ENCODE results near the gene TTC28. TPM values are rescaled to one million over a fixed set of nuclear protein-coding genes. Genes with fewer than 3 reads are reported as not detected.

The TTC28 gene
- total RNA-seq, 2 donors from 2014 or later, result 8.8 to 12.0 TPM

DNA sequence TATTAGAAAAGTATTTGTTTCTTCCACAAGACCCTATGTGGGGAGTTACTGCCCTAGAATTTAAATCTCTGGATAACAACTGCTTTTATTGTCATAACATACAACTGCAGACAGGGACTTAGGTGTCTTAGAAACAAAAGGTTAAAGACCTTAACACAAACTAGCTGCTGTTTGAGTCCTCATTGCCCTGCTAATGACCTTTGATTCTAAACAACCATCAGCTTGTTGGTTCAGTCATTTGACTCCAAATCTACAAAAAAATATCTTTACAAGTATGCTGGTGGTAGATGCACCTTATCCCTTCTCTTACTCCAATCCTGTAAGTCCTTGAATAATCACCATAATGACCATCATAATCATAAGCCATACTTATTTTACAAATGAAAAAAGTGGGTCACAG lies 383.2 kb downstream of the TTC28 start:
- DNase-seq (no peak), ATAC-seq (no peak)
- intact Hi-C loops (cut with DNase I, micrococcal nuclease), result no loop called here

DNA sequence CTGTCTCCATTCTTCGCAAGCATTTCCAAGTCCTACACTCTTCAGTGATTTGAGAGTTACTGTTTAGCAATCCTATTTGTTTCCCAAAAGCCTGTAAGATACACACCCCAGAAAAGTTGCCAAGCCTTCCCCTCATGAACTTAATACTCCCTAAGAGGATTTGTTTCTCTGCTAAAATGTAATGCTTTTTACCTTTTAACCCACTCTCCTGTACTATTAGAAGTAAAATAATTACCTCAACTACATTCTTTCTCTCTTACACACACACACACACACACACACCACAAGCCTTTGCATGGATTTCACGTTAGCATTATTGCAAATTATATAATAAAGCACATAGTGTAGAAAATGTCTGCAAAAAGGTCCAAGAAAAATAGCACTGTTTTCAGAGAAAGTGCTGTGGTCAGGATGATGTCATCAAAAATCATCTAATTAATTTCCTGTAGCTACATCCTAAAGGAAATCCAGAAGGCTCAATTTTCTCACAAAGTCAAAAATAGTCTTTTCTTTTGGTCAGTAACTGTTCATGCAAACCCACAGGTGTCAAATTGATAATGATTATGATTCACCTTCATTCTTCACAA lies 396.5 kb downstream of the TTC28 start:
- no peak for ATAC-seq
- intact Hi-C loops (cut with DNase I, micrococcal nuclease), result no loop called here
- DNase-seq, result no peak

GRCh38 chr22:28282405-28283067 lies 397.1 kb downstream of the TTC28 start:
- no peak for ATAC-seq
- intact Hi-C loops (cut with DNase I, micrococcal nuclease), result no loop called here

GRCh38 chr22:28279888-28280287 lies 399.8 kb downstream of the TTC28 start:
- intact Hi-C loops (cut with DNase I, micrococcal nuclease), result no loop called here
- ATAC-seq, result no peak
- DNase-seq, result no peak

More at GRCh38 chr22:28282405-28283067, 397.1 kb downstream of the TTC28 start:
- DNase-seq, result no peak

GRCh38 chr22:28269277-28269676 lies 410.4 kb downstream of the TTC28 start:
- ATAC-seq (no peak), DNase-seq (no peak)
- intact Hi-C loops (cut with DNase I, micrococcal nuclease), result no loop called here

GRCh38 chr22:28268850-28269249 lies 410.8 kb downstream of the TTC28 start:
- ATAC-seq, result no peak
- no peak for DNase-seq
- intact Hi-C loops (cut with DNase I, micrococcal nuclease), result no loop called here

- DNase-seq, result no peak
- intact Hi-C loops (cut with DNase I, micrococcal nuclease), result no loop called here
- no peak for ATAC-seq
Measured at GRCh38 chr22:28268171-28268570, 411.5 kb downstream of the TTC28 start.

- ATAC-seq (no peak), DNase-seq (no peak)
- intact Hi-C loops (cut with DNase I, micrococcal nuclease), result no loop called here
Measured at GRCh38 chr22:28260619-28261018, 419.0 kb downstream of the TTC28 start.

GRCh38 chr22:28259774-28260312 lies 419.8 kb downstream of the TTC28 start:
- DNase-seq (no peak), ATAC-seq (no peak)
- intact Hi-C loops (cut with DNase I, micrococcal nuclease), result no loop called here

DNA sequence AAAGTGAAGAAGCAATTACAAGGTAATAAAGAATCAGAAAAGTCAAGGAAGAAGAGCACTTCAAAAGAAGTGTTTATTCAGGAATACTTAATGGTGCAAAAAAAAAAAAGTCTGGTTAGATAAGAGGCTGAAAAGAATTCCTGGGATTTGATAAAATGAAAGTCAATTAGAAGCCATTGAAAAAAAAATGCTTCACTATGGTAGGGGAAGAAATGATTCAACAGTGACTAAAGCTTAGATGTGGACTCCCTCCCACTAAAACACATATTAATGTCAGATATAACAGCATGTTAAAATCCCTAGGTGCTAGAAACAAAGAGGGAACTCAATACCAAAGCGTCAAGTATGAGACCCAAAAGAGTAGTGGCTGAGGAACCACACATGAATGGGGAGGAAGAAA lies 425.2 kb downstream of the TTC28 start:
- intact Hi-C loops (cut with DNase I, micrococcal nuclease), result no loop called here
- ATAC-seq (no peak), DNase-seq (no peak)

DNA sequence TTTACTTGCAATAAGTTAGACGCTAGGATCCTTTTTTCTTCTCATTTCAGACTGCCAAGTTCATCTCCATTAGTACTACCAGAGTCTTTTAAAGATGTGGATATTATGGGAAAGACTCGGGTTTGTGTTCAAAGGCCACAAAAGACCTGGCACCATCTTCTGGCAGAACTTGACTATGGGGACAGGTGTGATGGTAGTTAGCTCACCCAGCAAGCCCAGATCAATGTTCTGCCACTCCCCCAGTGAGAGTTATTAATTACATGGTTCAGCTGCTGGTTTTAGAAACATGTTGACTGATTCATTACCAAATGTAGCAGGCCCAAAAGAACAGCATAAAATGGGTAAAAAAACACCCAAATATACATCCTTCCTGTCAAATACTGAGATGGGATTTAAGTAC lies 427.1 kb downstream of the TTC28 start:
- intact Hi-C loops (cut with DNase I, micrococcal nuclease), result no loop called here
- DNase-seq (no peak), ATAC-seq (no peak)

- ATAC-seq (no peak), DNase-seq (no peak)
- intact Hi-C loops (cut with DNase I, micrococcal nuclease), result no loop called here
Measured at GRCh38 chr22:28250036-28250695, 429.5 kb downstream of the TTC28 start.

GRCh38 chr22:28249402-28249801 lies 430.2 kb downstream of the TTC28 start:
- intact Hi-C loops (cut with DNase I, micrococcal nuclease), result no loop called here
- DNase-seq (no peak), ATAC-seq (no peak)

DNA sequence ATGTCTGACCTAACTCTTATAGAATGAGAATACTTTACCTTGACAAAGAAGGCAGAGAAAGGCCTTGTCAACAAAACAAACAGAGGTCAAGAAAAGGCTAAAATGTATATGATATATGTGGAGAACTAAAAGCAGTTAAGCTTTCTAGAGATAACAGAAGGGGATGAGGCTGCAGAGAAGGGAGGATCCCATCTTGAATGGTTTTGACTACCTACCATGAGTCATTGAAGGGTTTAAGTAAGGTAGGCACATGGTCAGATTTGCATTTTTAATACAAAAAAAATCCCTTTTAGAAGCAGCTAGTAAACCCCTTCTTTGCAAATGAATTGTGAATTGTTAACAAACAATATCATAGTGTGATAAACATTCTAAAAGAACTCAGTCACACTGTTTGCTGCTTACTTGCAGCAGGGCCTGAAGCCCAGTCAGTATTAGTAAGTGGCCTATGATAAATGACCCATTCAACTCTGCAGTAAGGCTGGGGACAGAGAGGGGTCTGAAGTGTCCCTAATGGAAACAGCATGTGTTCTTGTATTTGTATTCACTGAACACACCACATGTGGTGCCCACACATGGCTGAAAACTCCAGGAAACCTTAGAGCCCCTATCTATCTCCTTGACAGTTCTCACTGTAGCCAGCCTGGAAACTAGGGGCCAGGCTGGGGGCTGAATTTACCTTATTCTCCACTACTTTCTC lies 431.8 kb downstream of the TTC28 start:
- ATAC-seq (no peak), DNase-seq (no peak)
- intact Hi-C loops (cut with DNase I, micrococcal nuclease), result no loop called here

- intact Hi-C loops (cut with DNase I, micrococcal nuclease), result no loop called here
- ATAC-seq (no peak), DNase-seq (no peak)
Measured at GRCh38 chr22:28247136-28247535, 432.5 kb downstream of the TTC28 start.

GRCh38 chr22:28246397-28246796 lies 433.2 kb downstream of the TTC28 start:
- DNase-seq (no peak), ATAC-seq (no peak)
- intact Hi-C loops (cut with DNase I, micrococcal nuclease), result no loop called here

- intact Hi-C loops (cut with DNase I, micrococcal nuclease), result no loop called here
- peak; percentile 66 for ATAC-seq
- no peak for DNase-seq
Measured at GRCh38 chr22:28245579-28246224, 433.9 kb downstream of the TTC28 start.

DNA sequence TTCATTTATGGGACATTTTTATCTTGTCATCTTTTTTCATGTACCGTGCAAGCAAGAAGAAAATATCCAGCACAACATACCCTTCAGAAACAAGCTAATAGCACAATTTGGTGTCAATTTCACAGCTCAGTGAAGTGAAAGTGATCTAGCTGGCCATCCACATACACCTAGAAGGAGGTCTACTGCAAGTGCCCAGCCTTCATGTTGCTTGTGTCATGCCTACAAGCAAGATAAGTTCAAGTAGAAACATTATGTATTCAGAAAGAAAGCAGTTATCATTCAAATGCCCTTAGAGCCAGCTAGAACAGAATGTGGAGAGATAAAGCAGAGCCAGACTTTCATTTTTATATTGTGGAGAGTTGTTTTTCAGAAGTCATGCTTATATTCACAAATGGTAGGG lies 434.9 kb downstream of the TTC28 start:
- ATAC-seq (no peak), DNase-seq (no peak)
- intact Hi-C loops (cut with DNase I, micrococcal nuclease), result no loop called here

- intact Hi-C loops (cut with DNase I, micrococcal nuclease), result no loop called here
- DNase-seq (no peak), ATAC-seq (no peak)
Measured at GRCh38 chr22:28243539-28243938, 436.1 kb downstream of the TTC28 start.

Data from left colon (tissue), 2 donors.